WI38 (cell line): ENCODE data around the gene EEF2K.

Source experiments
- H3K4me3 ChIP-seq: 2 replicates; pipeline ENCODE4 v1.5.1; 2011; ENCODE audit warnings: low read depth, mild to moderate bottlenecking, control low read depth, low read length
- TF ChIP-seq, protein P1 (sequence below): IDR thresholded peaks from 2 replicates; pipeline ENCODE4 v1.5.1; 2012; ENCODE audit warnings: low read depth, mild to moderate bottlenecking, control low read depth, low read length

The EEF2K gene

DNA sequence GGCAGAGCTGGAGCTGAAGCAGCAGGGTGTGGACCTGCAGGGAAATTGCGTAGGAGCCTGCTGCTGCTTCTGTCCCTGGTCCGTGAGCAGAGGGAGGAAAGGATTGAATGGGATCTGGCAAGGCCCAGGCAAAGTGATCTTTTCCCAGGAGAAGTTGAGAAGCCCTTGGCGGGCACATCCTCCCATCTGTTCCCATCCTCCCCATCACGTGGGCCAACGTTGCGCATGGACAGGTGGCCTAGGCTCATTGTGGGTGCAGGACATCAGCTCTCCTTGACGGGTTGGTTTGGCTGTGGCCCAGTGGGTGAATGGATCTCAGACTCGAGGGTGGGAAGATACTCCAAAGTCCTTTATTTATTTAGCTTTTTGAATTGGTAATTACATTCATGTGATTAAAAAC, 61.7 kb downstream of the EEF2K start:
- TF ChIP-seq, protein P1, sequence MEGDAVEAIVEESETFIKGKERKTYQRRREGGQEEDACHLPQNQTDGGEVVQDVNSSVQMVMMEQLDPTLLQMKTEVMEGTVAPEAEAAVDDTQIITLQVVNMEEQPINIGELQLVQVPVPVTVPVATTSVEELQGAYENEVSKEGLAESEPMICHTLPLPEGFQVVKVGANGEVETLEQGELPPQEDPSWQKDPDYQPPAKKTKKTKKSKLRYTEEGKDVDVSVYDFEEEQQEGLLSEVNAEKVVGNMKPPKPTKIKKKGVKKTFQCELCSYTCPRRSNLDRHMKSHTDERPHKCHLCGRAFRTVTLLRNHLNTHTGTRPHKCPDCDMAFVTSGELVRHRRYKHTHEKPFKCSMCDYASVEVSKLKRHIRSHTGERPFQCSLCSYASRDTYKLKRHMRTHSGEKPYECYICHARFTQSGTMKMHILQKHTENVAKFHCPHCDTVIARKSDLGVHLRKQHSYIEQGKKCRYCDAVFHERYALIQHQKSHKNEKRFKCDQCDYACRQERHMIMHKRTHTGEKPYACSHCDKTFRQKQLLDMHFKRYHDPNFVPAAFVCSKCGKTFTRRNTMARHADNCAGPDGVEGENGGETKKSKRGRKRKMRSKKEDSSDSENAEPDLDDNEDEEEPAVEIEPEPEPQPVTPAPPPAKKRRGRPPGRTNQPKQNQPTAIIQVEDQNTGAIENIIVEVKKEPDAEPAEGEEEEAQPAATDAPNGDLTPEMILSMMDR: no peak
- no peak overlapping the region for H3K4me3 ChIP-seq

DNA sequence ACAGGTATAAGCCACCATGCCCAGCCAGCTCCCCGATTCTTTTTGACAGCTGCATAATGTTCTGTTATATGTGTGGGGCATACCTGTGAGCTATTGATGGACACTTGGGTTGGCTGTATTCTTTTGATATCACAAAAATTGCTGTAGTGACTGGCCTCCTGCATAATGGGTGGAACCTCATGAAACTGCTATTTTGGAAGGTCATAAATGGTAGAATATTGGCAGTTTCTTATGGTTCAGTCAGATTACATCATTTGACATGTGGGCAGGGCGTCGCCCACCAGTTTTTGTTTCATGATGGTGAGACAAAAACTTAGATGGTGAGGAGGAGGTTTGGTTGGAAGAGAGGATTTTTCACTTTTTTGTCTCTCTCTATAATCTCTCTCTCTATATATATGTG, 64.4 kb downstream of the EEF2K start:
- H3K4me3 ChIP-seq: no peak overlapping the region
- TF ChIP-seq, protein P1: no peak

DNA sequence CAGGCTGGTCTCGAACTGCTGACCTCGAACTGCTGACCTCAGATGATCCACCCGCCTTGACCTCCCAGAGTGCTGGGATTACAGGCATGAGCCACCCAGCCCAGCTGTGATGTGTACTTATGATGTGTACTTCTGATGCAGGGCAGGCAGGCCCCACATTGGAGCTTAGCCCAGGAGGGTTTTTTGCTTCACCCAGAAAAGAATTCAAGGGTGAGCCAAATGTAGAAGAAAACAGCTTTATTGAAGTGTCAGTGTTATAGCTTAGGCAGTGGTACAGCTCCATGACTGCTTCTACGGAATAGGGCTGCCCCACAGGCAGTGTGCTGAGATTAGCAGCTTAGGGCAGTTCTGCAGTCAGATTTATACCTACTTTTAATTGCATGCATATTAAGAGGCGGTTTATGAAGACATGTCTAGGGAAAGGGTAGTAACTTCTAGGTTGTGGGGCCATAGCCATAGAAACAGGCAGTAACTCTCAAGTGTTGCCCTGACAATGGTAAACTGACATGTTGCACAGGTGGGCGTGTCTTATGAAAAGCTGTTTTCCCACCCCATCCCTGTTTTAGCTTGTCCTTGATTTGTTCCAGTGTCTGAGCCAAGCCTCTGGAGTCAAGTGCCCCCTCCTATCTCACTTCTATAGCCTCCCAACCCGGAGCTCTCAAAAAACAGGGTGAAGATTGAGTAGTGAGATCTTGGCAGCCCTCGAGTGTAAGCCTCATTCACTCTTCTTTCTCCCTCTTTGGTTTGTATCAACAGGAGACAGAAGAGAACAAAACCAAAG, 67.0 kb downstream of the EEF2K start:
- TF ChIP-seq, protein P1: no peak
- no peak overlapping the region for H3K4me3 ChIP-seq

DNA sequence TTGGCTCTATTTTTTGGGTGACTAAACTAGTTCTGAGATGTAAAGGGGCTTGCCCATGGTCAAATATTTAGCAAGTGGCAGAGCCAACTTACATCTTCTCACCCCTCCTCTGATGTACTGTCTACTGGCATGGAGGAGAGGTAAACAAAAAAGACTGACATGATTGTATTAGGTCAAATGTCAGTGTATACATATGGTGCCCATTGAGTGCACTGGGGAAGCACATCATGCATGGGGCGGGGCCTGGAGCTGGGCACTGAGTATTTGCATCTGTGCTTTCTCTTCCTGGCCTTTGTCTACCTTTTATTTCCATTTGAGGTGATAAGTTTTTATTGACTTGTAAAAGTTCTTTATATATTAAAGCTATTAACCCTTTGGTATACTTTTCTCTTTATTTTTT, 68.8 kb downstream of the EEF2K start:
- TF ChIP-seq, protein P1: no peak
- no peak overlapping the region for H3K4me3 ChIP-seq

DNA sequence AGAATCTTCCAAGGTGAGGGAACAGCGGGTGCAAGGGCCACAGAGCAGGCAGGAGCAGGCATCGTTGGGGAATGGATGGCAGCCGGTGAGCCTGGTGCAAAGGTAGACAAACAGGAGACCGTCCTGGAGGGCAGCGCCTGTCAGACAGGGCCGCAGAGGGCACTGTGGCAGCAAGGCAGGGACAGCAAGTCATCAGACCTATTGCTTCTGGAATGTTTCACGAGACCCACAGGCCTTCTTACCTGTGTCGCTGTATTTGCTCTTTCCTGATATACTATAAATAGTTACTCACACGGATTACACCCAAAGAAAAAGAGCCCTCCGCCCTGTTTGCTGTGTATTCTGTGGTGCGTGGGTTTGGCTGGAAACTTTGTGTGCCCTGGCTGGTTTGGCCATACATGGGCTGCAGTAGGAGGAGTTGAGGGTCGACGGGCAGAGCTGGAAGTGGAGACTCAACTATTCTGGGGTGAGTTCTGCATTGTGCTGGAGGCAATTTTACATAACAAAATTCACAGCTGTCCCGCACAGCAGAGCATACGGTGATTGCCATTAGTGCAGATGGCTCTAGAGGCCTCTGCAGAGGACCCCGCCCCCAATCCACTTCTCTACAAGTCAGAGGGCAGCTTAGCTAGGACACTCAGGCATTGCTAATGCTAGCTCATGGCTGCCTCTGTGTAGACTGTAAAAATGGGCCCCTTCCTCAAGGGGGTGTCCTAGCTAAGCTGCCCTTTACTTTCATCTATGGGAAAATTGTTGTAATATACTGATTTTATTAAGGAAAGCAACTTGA, 72.6 kb downstream of the EEF2K start:
- TF ChIP-seq, protein P1: no peak

DNA sequence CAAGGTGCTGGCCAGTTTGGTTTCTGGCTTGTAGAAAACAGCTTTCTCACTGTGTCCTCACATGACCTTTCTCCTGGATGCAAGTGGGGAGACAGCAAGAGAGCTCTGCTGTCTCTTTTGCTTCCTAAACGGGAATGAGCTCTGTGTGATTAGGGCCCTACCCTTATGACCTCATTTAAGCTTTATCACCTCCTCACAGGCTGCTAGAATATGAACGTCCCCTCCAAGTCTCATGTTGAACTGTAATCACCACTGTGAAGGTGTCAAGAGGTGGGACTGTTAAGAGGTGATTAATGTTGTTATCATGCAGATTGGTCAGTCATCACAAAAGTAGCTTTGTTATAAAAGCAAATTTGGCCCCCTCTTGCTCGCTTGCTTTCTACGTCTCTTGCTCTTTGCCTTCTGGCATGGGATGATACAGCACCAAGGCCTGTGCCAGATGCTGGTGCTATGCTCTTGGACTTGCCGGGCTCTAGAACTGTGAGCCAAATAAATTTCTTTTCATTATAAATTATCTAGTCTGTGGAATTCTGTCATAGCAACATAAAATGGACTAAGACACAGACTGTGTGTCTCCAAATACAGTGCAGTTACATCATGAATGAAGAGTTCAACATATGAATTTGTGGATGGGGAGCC, 76.3 kb downstream of the EEF2K start:
- TF ChIP-seq, protein P1: no peak
- no peak overlapping the region for H3K4me3 ChIP-seq

More for the DNA sequence above, 72.6 kb downstream of the EEF2K start:
- no peak overlapping the region for H3K4me3 ChIP-seq
